Stimulated activated CD4-positive, alpha-beta T cell treated with anti-CD3 and anti-CD28 coated beads, Interleukin-4, amount 100 ng/mL, for 1 hour (primary cell): ENCODE data around the gene MYL7.
"Not testable (repeated sequence)": the region's sequence is repeated elsewhere in the genome, so short reads cannot be mapped to it uniquely, and the experiment has no call there.

Source experiments
- DNase-seq: peaks from one replicate; pipeline ENCODE4 v3.0.0-alpha.2; 2020

The MYL7 gene

DNA sequence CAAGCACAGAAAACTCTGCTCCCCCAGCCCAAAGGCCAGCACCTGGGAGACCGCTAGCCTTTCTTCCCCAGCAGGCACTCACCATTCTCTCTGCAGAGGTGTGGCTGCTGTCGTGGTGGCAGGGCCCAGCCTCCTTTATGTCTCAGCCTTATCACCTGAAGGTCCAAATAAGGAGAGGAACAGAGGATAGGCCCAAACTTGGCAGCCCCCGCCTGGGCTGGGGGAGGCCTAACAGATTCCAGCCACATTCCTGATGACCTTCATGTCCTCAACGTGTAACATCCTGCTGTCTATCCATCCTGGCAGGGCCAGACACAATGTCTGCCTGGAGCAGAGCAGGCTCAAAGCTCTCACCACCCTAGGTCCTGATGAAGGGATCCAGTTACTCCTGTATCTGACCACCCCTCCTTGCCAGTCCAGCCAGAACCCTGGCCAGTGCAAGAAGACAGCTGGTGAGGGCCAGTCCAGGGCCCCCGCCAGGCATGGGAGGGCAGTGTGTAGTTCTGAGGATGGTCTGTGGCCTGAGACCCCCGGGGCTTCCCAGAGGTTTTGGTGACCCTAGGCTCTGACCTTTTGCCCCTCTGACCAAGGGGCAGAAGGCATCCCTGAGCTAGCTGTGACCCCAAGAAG lies at the start of gene MYL7:
Gene MYL7 (minus strand): TSS at position 112 of the 630 bp plus-strand sequence. CDS start 27 bp downstream, at position 85.
- no peak for DNase-seq

GRCh38 chr7:44189993-44190872 lies 49.1 kb upstream of the MYL7 start:
- DNase-seq, result no peak

DNA sequence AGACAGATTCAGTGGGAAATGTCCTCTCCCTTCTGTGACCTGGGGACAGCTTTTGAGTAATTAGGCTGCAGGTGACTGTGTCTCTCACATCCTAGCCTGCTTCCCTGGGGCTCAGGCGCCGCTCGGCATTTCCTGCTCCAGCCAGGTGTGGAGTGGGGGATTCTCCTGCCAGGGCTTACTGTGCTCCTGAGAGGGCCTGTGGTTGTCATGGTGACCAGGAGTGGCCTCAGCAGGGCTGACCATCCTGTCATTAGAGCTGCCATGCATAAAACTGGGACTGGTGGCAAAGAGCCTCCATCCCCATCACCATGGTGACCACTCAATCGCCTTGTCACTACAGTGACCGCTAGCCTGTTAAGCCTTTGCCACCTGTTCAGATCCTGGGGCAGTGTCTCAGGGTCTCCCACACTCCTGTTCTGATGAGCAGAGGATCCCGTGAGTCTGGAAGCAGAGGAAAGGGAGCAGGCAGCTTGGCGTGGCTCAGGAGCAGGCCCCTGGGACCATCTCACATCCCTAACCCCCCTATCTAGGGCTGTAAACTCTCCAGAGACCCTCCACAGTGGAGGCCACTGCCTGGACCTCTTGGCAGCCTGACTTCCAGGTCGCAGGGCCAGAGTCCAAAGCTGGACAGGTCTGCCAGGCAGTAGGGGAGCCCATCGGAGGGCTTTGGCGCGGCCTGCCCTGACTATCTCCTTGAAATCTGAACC lies 48.3 kb upstream of the MYL7 start, which contains the start of gene GCK:
Gene GCK (minus strand): TSS at position 154 of the 707 bp plus-strand sequence. CDS start 486 bp downstream, outside the sequence.
- DNase-seq, result no peak

- DNase-seq, result no peak
Measured at GRCh38 chr7:44188480-44189225, 47.5 kb upstream of the MYL7 start.

- no peak for DNase-seq
Measured at GRCh38 chr7:44187636-44188416, 46.7 kb upstream of the MYL7 start.

DNA sequence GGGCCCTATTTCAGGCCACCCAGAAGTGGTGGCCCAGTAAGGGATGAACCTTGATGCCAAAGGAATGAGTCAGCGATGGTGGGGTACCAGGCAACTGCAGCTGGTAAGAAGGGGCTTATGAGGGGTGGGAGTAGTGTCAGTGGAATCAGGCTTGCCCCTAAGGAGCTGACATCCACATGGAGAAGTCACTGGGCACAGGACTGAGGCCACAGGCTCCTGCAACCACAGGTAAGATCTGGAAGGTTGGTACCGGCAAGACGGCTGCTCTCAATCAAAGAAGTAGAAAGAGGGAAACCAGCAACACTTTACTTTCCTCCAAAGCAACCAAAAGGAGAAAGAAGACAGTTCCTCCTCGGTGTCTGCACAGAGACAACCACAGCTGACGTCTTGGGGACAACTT lies 45.6 kb upstream of the MYL7 start:
- DNase-seq, result no peak

DNA sequence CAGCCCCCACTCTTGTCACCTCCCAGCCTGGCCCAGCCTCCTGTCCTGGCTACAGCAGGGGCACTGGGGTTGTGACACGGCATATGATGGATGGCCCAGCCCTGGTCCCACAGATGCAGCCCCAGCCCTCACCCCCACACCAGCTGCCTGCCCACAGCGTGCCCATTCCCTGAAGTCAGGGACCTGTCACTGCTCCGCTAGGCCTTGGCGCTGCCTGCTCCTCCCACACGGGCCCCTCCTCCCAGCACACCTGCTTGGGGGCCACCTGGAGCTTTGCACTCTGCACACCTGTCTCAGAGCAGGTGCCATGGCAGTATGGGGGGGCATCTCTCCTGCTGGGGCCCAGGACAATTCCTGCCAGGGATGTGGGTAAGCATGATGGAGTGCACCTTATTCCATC lies 44.6 kb upstream of the MYL7 start:
- DNase-seq, result no peak

DNA sequence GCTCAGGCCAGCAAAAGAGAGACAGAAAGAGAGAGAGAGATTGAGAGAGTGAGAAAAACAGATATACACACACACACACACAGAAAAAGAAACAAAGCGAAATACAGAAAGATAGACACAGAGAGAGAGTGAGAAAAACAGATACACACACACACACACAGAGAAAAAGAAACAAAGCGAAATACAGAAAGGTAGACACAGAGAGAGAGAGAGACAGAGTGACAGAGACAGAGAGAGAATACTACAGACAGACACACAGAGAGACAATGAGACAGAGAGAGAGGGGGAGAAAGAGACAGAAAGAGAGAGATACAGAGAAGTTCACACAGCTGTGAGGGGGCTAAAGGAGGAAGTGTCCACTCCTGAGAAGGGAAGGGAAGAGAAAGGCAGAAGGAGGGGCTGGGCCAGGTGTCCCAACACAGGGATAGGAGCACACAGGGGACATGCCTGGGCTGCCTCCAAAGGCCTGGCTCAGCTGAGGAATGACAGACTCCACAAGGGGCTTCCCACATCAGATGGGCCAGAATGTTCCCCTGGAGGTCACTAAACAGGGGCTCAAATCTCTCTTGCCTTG lies 43.8 kb upstream of the MYL7 start:
- no peak for DNase-seq

GRCh38 chr7:44184206-44184872 lies 43.2 kb upstream of the MYL7 start:
- no peak for DNase-seq

DNA sequence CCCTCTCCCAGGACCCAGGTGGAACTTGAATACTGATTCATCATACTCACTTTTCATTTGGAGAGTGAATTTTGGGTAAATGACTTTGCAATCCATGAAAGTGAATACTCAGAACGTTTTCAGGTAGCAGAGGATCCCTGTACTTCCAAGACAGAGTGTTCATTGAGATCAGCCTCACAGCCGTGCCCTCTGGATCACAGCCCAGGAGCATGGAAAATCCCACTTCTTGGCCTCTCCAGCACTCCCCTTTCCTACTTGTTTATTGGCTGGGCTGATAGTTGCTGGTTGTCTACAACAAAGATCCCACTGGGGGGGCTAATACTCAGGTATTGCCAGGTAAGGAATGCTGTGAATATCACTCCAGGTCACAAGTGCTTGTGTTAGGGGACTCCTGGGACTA lies 42.3 kb upstream of the MYL7 start:
- DNase-seq, result no peak

GRCh38 chr7:44182827-44183226 lies 41.7 kb upstream of the MYL7 start:
- no peak for DNase-seq

DNA sequence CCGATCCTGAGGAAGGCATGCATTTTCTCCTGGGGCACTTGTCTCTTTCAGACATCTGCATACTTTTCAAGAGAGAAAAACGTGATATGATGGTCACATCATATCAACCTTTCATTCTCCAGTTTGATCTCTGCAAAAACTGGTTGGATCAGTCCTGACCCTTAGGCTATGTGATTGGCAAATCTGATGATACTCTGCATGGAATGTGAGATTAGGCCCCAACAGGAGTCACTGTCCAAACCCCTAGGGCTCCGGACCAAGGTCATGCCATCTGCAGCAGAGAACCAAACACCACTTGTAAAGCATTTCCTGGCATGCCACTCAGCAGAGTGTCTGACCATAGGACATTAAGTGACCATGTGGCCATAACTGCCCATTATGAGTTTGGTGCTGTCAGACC lies 39.5 kb upstream of the MYL7 start:
- no peak for DNase-seq

- no peak for DNase-seq
Measured at GRCh38 chr7:44177570-44178131, 36.5 kb upstream of the MYL7 start.

DNA sequence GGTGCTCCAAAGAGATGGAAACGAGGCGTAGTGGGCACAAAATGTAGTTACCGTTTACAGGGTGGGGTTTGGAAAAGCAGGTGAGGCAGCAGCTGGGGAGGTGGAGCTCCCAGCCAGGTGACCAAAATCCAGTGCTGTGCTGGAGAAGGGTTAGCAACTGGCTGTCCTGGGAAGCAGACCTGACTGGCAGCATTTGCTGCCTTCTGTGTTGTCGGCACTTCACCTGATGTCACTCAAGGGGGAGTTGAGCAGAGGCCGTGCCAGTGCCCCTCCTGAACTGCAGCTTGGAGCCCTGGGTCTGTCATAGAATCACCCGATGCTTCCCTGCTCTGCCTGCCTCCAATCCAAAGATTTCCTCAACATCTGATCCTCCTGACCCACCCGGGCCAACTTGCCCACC lies 35.4 kb upstream of the MYL7 start:
- DNase-seq, result no peak

DNA sequence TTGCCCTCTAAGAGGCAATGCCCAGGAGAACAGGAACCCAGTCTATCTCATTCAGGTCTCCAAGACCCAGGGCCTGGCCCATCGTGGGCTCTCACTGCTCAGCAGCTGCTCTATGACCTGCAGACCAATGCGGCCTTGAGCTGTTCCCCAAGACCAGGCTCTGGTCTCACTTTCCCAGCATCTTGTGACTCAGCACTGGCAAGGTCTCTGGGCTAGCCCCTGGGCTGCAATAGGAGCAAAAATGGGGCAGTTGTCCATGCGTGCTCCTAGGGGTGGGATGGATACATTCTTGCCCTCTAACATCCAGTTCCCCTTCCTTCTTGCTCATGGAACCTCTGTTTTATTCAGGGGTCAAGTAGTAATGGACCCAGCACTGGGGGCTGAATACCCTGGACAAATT lies 34.6 kb upstream of the MYL7 start:
- DNase-seq, result no peak

DNA sequence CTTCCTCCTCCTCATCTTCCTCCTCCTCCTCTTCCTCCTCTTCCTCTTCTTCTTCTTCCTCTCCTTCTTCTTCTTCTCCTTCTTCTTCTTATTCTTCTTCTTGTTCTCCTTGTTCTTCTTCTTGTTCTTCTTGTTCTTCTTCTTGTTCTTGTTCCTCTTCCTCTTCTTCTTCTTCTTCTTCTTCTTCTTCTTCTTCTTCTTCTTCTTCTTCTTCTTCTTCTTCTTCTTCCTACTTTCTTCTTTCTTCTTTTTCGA lies 33.5 kb upstream of the MYL7 start:
- DNase-seq, result not testable (repeated sequence)

- DNase-seq, result no peak
Measured at GRCh38 chr7:44173911-44174693, 33.0 kb upstream of the MYL7 start.

- DNase-seq, result no peak
Measured at GRCh38 chr7:44172803-44173424, 31.8 kb upstream of the MYL7 start.

DNA sequence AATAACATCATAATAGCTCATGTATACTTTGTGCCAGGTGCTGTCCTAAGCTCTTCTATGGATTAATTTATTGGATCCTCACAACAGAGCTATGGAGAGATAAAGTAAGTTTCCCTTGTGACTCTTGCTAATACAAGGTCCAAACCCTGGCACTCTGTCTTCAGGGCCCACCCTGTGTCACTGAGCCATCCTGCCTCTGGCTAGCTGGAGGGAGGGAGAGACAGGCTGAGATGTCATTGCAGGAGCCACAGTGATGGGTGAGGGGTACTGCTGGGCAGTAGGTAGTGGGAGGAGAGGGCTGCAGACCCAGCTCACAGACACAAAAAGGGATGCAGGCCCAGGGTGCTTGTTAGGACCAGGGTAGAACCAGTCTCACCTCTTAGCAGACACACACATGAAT lies 31.2 kb upstream of the MYL7 start:
- DNase-seq, result no peak

DNA sequence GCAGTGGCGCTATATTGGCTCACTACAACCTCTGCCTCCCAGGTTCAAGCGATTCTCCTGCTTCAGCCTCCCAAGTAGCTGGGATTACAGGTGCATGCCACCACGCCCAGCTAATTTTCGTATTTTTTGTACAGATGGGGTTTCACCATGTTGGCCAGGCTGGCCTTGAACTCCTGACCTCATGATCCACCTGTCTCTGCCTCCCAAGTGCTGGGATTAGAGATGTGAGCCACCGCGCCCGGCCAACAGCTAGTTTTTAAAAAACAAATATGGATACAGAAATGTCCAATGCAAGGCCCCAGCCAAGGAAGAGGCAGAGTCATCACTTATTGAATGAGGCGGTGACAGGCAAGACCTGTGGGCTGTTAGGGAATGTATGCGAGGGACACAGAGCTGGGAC lies 30.8 kb upstream of the MYL7 start:
- DNase-seq, result not testable (repeated sequence)
